OCI-LY3 (cell line): ENCODE measurements around the gene ETV6.
A peak's percentile ranks its signal among the peaks of the same experiment; 100 is the strongest.

Source experiments
- H2AFZ ChIP-seq: fragments of 200-600, 300-600 bp; shearing (Covaris generic); 2 replicates; pipeline ENCODE4 v1.6.0; 2014; ENCODE audit warnings: antibody characterized with exemption, low read depth, low read length
- H3K27ac ChIP-seq: fragments of 200-600, 300-600 bp; sonication (generic); 2 replicates; pipeline ENCODE4 v1.5.1; 2014; ENCODE audit warnings: mild to moderate bottlenecking, low read length, moderate library complexity, mixed read lengths
- H3K27me3 ChIP-seq: fragments of 200-600, 300-600 bp; sonication (generic); 2 replicates; pipeline ENCODE4 v1.6.1; 2014; ENCODE audit warnings: low read depth, low read length, mixed read lengths
- H3K36me3 ChIP-seq: fragments of 200-600, 300-600 bp; sonication (generic); replicated peaks from 2 replicates; pipeline ENCODE3; 2014; ENCODE audit warnings: low read depth, low read length, mixed read lengths
- H3K4me1 ChIP-seq: fragments of 300-600, 200-600 bp; sonication (generic); 2 replicates; pipeline ENCODE4 v1.6.1; 2014; ENCODE audit warnings: low read length, mixed read lengths
- H3K4me2 ChIP-seq: fragments of 200-600, 300-600 bp; sonication (generic); 2 replicates; pipeline ENCODE4 v1.6.1; 2014; ENCODE audit warnings: low read length, mixed read lengths
- H3K4me3 ChIP-seq: fragments of 300-600, 200-600 bp; sonication (generic); 2 replicates; pipeline ENCODE4 v1.5.1; 2014; ENCODE audit warnings: antibody characterized with exemption, mild to moderate bottlenecking, low read length, moderate library complexity
- H3K79me2 ChIP-seq: fragments of 300-600, 200-600 bp; shearing (Covaris generic); 2 replicates; pipeline ENCODE4 v1.6.1; 2014; ENCODE audit warnings: mild to moderate bottlenecking, low read length, mixed read lengths
- H3K9ac ChIP-seq: fragments of 300-600, 200-600 bp; shearing (Covaris generic); 2 replicates; pipeline ENCODE4 v1.6.0; 2014; ENCODE audit warnings: mild to moderate bottlenecking, low read length, moderate library complexity
- H3K9me3 ChIP-seq: fragments of 200-600, 300-600 bp; shearing (Covaris generic); 2 replicates; pipeline ENCODE4 v1.6.1; 2014; ENCODE audit warnings: low read length, mixed read lengths; ENCODE audit not compliant: insufficient read depth
- H4K20me1 ChIP-seq: fragments of 200-600, 300-600 bp; sonication (generic); 2 replicates; pipeline ENCODE4 v1.6.1; 2016; ENCODE audit warnings: low read length, mixed read lengths; ENCODE audit not compliant: insufficient read depth
- EZH2phosphoT487 ChIP-seq: fragments of 200-600 bp; shearing (Covaris generic); IDR thresholded peaks from 2 replicates; pipeline ENCODE4 v1.6.1; 2018; ENCODE audit warnings: antibody characterized with exemption, mixed run types, low read depth
- TF ChIP-seq, protein P1 (sequence below): fragments of 200-600, 300-600 bp; sonication (generic); IDR thresholded peaks from 2 replicates; pipeline ENCODE4 v1.5.1; 2014; ENCODE audit warnings: antibody characterized with exemption, low read length, low read depth

ETV6 gene

DNA sequence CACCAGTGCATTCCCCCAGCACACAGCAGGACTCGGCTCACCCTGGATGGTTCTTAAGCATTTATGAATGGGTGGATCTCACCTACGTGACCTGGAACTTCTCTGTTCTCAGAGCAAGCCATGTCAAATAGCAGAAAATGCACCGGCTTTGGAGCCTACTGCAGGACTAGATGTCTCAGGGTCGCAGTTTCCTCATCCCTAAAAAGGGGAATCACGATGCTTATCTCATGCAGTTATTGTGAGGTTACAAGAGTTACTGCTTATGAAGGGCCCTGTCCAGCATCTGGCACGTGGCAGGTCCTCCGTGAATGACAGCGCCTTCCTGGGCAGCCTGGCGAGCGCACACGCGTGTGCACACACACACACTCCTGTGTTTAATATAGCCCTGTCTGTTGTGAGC is 128.5 kb downstream of the ETV6 start:
- H3K79me2 ChIP-seq, result peaks cover 95% of the 10 kb centered on the region
- no peaks in the 10 kb centered on the region for H4K20me1 ChIP-seq
- TF ChIP-seq EZH2phosphoT487, result no peak
- TF ChIP-seq, protein P1, sequence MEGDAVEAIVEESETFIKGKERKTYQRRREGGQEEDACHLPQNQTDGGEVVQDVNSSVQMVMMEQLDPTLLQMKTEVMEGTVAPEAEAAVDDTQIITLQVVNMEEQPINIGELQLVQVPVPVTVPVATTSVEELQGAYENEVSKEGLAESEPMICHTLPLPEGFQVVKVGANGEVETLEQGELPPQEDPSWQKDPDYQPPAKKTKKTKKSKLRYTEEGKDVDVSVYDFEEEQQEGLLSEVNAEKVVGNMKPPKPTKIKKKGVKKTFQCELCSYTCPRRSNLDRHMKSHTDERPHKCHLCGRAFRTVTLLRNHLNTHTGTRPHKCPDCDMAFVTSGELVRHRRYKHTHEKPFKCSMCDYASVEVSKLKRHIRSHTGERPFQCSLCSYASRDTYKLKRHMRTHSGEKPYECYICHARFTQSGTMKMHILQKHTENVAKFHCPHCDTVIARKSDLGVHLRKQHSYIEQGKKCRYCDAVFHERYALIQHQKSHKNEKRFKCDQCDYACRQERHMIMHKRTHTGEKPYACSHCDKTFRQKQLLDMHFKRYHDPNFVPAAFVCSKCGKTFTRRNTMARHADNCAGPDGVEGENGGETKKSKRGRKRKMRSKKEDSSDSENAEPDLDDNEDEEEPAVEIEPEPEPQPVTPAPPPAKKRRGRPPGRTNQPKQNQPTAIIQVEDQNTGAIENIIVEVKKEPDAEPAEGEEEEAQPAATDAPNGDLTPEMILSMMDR, result no peak
- H3K4me2 ChIP-seq, result peak overlapping the region; percentile 84
- no peak overlapping the region for H3K4me3 ChIP-seq
- peaks cover 3% of the 10 kb centered on the region for H3K36me3 ChIP-seq
- peak overlapping the region; percentile 86 for H3K27ac ChIP-seq
- peaks cover 99% of the 10 kb centered on the region for H3K4me1 ChIP-seq
- no peak overlapping the region for H2AFZ ChIP-seq
- H3K9me3 ChIP-seq, result no peaks in the 10 kb centered on the region
- peak overlapping the region; percentile 53 for H3K9ac ChIP-seq
- no peaks in the 10 kb centered on the region for H3K27me3 ChIP-seq

DNA sequence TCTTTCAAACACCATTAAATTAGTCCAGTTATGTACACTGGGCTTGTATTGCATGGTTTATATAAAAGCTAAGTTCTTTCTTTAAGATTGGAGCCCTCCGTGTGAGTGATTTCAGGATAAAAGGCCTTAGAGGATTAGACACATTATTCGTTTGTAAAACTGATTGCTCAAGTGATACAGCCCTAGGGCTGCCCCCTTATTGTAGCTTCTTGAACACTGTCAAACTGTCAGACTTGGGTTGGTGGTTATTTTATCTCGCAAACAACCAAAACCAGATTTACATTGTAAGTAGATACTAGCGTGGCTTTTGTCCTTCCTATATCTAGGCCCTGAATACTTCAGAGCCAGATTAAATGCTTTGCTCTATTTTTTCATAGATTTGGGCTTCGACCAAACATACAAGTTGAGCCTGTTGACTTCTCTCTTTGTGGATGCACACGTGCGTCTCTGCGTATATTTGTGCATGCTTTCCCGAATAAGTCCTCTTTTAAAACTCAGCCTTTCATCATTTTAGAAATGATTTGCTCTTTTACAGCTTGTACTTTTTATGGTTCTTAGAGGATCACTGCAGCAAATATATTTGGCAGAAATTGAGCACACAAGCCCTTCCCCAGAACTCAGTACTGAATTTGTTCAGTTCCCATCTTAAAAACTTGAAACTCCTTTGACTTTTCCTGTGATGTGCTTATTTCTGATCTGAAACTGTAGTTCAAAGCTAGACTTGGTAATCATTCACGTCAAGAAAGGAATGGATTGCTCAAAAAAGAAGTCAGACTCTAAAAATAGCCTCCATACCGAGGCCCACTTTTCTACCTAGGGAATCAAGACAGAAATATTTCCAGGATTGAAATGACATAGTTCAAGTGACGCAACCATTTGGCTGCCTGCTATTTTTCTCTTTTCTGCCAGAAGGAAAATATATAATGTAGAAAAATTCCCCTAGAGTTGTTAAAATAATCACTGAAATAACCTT is 129.5 kb downstream of the ETV6 start:
- Histone ChIP-seq H3K9me3 (no peaks in the 10 kb centered on the region), H3K27ac (peak overlapping the region; percentile 86), H3K4me3 (peak overlapping the region; percentile 15; the same call in 1 of the 2 replicates), H3K4me1 (peaks cover 94% of the 10 kb centered on the region), H3K4me2 (peak overlapping the region; percentile 84), H3K27me3 (no peaks in the 10 kb centered on the region), H4K20me1 (no peaks in the 10 kb centered on the region), H3K36me3 (peaks cover 3% of the 10 kb centered on the region), H2AFZ (no peak overlapping the region), H3K9ac (peak overlapping the region; percentile 53), H3K79me2 (peaks cover 97% of the 10 kb centered on the region)
- TF ChIP-seq, protein P1, result no peak
- TF ChIP-seq EZH2phosphoT487, result no peak

DNA sequence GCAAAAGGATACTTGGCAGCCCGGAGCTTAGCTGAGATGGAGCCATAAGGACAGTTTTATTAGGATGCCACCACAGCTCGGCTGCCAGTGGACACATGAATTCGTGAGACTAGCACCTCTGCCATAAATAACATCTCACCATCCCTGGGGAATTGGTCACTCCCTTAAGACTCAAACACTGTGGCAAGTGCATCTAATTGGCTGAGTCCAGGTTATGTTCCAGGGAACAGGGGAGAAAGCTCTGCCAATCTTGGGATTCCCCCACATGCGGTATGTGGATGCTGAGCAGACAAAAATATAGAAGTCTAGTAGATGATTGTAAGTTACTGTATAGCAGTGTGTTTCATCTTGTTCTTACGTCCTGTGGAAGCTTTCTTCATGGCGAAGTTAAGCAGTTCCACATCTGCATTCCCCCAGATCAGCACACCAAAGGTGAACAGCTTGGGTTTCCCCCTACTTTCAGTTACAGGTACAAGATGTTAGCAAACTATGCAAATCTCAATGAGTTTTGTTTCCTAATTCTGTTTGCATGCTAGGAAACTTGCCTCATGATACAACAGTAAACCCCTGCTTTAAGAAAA is 131.1 kb downstream of the ETV6 start:
- Histone ChIP-seq H3K36me3 (peaks cover 6% of the 10 kb centered on the region), H4K20me1 (no peaks in the 10 kb centered on the region), H3K4me1 (peaks cover 78% of the 10 kb centered on the region), H3K27me3 (no peaks in the 10 kb centered on the region), H3K9ac (peak overlapping the region; percentile 65), H3K9me3 (no peaks in the 10 kb centered on the region), H3K27ac (peak overlapping the region; percentile 86), H2AFZ (no peak overlapping the region), H3K4me3 (peak overlapping the region; percentile 54), H3K79me2 (peaks cover 97% of the 10 kb centered on the region), H3K4me2 (peak overlapping the region; percentile 84)
- TF ChIP-seq, protein P1, result no peak
- TF ChIP-seq EZH2phosphoT487, result no peak

DNA sequence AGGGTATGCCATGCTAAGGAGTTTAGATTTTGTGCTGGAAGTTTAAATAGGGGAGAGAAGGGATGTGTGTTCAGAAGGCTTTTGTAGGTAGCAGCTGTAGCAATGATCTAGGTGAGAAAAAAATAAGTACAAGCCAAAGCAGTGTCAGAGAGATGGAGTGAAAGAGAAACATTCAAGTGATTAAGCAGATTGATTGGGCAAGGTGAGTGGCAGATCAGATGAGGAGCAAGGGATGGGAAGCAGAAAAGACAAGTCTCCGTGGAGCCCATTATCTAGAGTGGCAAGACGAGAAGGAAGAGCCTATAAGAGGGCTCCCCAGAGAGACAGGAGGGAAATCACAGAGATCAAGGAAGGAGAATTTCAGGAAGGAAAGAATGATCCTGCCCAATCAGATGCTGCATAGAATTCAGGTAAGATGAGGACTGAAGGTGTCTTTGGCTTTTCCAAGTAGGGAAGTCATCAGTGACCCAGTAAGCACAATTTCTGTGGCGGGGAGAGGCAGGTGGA is 133.5 kb downstream of the ETV6 start:
- Histone ChIP-seq H3K9me3 (no peaks in the 10 kb centered on the region), H3K27me3 (no peaks in the 10 kb centered on the region), H3K4me3 (no peak overlapping the region), H4K20me1 (no peaks in the 10 kb centered on the region), H3K27ac (no peak overlapping the region), H3K4me2 (no peak overlapping the region), H3K4me1 (peaks cover 54% of the 10 kb centered on the region), H3K9ac (no peak overlapping the region), H2AFZ (no peak overlapping the region), H3K36me3 (peaks cover 5% of the 10 kb centered on the region), H3K79me2 (peaks cover 97% of the 10 kb centered on the region)
- no peak for TF ChIP-seq EZH2phosphoT487
